Endothelial cell of hepatic sinusoid (primary cell): ENCODE measurements around the gene PSMF1.
"Not testable (repeated sequence)": the region's sequence is repeated elsewhere in the genome, so short reads cannot be mapped to it uniquely, and the experiment has no call there.

Experiments used
- in situ Hi-C: cut with HindIII; loops from 2 replicates; pipeline ENCODE4 v1.10.0; 2017; ENCODE audit warnings: low sequenced_read_pairs

Gene PSMF1

GRCh38 chr20:1210501-1210900, 92.1 kb downstream of the PSMF1 start:
- in situ Hi-C loops = no loop called here

DNA sequence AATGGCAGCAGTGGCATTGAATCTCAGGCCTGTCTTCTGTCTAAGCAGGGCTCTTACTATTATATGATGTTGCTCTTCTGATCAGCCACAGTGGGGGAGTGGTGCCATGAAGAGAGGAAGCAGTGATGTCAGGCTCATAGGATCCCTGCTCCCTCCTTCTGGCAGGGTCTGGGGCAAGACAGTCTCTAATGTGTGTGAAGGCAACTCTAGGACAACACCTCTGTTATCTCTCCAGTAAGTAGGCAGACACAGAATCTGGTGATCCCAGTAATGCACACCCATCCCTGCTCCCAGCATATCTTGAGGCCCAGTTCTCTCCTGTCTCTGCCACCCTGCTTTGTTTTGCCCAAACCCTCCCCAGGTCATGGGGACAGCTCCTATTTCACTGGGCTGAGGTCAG, 93.6 kb downstream of the PSMF1 start:
- in situ Hi-C loops = no loop called here

DNA sequence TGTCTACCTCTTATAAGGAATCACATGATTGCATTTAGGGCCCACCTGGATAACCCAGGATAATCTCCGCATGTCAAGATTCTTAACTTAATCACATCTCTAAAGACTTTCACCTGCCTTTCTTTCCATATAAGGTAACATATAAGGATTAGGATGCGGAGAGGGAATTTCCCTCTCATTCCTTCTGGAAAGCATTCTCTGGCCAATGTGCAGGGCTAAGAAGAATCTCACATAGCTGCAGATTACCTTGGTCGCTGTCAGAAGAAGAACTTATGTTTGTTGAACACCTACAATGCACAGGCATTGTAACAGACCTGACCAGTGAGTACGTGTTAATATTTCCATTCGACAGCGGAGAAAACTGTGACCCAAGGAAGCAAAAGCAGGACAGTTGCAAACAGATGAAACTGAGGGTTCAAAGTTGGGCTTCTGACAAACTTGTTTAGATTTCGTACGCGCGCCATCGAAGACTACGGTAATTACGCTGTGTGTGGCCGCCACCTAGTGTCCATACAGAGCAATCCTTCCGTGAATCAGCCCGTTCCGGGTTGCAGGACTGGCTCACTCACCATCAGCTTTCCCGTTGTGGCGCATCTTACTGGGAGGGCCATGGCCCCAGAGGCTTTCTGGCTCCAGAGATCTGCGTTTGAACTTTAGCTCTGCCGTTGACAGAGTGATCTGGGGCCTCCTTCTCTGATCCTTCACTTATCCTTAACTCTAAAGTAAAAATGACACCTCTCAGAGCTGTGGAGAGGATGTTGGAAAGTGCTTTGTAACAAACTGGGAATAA, 94.4 kb downstream of the PSMF1 start:
- in situ Hi-C loops = no loop called here

- in situ Hi-C loops = no loop called here
Measured at GRCh38 chr20:1214838-1215261, 96.4 kb downstream of the PSMF1 start.

DNA sequence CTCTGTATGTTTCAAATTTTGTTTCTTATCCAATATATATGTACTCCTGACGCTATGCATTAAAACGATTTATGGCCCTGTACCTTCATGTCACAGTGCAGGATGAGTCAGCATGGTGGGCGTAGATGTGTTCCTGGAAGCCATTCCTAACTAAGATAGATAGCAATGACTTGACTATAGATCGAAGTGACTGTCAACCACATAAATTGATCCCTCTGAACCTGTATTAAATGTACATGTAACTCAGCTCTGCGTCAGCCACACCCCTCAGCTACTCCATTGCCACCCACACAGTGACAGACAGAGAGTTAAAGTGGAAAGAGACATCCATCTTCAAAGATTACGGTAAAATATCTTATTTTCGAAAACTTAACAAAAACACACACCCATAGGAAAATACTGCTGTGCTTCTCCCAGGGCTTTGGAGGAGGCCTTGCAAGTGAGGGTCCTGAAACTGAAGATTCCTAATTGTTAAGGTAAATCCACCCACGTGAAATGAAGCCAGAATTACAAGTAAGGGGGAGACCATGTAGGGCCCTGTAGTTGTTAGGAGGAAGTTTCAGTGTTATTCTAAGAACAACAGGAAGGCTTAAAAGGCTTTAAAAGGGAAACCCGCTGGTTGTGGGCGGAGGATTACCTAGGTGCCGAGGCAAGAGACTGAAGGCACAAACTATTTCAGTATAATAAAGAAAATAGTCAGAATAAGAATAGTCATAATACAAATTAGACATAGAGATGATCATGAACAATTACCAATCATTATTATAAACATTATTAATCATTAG, 97.2 kb downstream of the PSMF1 start:
- in situ Hi-C loops = no loop called here

DNA sequence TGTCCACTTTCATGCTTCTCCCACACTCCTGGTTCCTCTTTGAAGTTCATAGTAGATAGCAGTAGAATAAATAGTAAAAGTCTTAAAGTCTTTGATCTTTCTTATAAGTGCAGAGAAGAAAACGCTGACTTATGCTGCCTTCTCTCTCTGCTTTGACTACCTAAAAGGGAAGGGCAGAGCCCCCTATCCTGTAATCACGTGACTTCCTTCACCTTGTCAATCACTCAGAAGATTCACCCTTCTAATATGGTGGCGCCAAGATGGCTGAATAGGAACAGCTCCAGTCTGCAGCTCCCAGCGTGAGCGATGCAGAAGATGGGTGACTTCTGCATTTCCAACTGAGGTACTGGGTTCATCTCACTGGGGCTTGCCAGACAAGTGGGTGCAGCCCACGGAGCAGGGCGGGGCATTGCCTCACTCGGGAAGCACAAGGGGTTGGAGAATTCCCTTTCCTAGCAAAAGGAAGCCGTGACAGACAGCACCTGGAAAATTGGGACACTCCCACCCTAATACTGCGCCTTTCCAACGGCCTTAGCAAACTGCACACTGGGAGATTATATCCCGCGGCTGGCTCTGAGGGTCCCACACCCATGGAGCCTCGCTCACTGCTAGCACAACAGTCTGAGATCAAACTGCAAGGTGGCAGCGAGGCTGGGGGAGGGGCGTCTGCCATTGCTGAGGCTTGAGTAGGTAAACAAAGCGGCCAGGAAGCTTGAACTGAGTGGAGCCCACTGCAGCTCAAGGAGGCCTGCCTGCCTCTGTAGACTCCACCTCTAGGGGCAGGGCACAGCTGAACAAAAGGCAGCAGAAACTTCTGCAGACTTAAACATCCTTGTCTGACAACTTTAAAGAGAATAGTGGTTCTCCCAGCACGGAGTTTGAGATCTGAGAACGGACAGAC, 98.4 kb downstream of the PSMF1 start:
- in situ Hi-C loops = not testable (repeated sequence)
